HG02642 (cell line): Measurements from ENCODE around the gene ALDH1L1.
"Not testable (repeated sequence)": the region's sequence is repeated elsewhere in the genome, so short reads cannot be mapped to it uniquely, and the experiment has no call there.

Source experiments
- ATAC-seq: cut with Tn5 transposase; IDR thresholded peaks from one replicate; pipeline ENCODE4 v1.9.1; 2021; ENCODE audit warnings: mild to moderate bottlenecking; ENCODE audit not compliant: unreplicated experiment, poor library complexity

ALDH1L1 gene

DNA sequence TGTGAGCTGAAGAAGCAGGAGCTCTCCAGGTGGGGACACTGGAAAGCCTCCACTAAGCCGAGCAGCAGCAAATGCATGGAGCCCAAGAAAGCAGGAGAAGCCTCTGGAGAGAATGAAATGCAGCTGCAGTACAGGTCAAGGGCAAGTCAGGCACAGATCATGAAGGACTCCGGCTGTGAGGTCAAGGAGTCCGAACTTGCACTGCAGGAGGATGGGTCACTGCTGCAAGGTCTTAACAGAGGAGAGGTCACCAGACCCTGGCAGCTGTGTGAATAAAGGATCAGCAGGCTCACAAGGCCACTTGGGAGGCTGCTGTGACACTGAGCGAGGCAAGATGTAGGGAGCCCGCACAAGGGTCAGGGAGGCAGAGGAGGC lies 71.7 kb downstream of the ALDH1L1 start:
- ATAC-seq, result no peak

DNA sequence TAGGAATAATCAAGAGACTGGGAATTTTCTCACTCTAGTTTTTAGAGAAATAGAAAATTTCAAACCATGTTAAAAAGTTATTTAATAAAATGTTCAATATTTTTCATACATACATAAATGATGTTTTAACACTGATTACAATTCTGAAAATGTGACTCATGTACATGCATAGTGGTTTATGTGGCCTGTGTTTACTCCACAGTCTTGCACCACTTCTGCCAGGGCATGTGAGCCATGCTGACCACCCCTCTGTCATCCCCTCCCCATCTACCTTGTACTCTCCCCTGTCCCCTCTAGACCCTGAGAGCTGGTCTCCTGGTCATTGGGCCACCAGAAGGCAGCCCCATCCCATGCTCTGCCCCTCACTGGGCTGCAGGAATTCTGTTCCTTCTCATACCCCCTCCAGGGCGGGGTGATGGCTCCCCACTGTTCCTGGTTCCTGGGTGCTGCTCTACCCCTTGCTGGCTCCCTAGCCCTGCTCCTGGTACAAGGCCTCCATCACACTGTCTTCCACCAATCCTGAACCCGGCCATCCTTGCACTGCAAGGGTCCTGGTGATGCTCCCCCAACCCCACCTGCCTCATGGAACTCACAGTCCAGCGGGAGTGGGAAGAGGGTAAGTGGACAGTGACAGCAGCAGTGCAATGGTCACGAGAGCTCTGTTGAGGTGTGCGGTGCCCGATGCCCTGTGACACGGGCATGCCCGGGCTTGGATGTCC lies 72.3 kb downstream of the ALDH1L1 start:
- ATAC-seq, result no peak

DNA sequence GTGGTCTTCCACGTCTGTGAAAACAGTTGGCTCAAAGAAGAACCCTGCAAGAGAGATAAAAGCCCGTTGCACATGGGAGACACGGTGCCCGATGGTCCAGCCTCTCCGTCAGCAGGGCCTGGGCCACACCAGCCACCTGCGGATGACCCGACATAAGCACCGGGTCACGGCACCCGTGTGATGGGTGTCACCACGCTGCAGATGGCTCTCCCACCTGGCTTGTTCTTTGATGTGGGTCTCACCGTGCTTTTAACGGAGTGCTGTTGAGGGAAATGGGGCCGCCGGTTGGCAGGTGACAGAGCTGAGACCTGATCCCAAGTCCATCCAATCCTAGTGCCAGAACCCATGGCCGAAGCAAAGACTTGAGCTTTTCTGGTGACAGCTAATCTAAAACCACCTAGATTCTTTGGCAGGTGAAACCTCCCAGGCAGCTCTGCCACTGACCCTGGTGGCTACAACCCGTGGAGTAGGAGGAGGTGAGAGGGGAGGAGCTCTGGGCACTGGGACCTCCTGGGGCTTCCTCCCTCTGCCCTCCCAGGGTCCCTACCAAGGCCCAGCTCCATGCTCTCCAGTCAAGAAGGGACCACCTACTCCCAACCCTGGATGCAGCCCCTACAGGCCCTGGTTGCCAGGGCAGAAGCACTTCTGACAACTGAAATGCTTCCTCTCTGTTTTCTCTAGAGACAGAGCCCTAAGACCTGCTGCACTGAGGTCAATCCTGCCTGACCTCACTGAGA lies 73.0 kb downstream of the ALDH1L1 start:
- ATAC-seq, result no peak

DNA sequence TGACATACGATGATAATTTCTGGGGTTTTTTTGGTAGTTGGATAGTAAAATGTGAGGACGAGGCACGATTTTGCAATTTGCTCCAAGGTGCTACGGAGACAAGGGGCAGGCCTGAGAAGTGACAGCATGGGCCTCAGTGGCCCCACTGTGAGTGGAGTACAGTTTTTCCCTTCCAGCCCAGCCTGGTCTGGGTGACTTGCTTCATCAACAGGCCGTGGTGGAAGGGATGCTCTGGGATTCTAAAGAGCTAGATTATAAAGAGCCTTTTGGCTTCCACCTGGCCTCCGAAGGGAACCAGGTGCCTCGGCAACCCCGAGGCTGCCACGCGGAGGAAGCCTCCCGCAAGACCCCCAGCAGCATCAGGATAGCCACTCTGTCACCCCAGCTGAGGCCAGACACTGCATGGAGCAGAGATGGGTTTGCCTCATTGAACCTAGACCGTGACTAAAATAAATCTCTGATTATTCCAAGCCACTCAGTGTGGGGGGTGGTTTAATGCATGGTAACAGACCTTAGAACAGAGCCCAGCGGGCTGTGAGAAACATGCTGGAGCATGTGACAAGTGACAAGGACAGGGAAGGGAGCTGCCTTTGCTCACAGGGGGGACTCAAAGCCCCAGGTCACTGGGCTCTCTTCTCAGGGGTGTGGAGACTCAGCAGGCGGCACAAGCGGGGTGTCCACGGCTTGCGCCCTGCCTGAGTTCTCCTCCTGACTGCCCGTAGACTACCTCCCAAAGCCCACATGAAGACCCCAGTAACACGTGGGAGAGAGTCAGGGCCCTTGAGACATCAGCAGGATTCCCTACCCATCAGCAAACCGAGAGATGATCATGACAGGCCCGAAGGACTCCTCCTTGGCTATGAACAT lies 73.8 kb downstream of the ALDH1L1 start:
- no peak for ATAC-seq

DNA sequence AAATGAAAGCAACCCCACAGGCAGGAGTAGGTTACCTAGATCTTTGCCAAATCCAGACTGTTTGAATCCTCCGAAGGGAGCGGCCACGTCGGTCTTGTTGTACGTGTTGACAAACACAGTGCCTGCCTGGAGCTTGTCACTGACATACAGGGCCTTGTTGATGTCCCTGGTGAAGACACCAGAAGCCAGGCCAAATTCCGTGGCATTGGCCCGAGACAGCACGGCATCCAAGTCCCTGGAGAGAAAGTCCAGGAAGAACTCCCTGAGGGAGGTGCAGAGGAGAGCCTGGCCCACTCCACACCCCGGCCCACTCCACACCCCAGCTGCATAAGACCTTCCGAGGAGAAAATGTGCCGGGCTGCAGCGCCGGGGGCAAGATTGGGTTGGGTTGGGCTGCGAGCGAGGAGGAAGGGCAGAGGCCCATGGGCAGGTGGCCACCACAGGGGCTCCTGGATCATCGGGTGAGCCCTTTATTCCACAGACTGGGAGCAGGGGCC lies 74.6 kb downstream of the ALDH1L1 start:
- ATAC-seq, result no peak

DNA sequence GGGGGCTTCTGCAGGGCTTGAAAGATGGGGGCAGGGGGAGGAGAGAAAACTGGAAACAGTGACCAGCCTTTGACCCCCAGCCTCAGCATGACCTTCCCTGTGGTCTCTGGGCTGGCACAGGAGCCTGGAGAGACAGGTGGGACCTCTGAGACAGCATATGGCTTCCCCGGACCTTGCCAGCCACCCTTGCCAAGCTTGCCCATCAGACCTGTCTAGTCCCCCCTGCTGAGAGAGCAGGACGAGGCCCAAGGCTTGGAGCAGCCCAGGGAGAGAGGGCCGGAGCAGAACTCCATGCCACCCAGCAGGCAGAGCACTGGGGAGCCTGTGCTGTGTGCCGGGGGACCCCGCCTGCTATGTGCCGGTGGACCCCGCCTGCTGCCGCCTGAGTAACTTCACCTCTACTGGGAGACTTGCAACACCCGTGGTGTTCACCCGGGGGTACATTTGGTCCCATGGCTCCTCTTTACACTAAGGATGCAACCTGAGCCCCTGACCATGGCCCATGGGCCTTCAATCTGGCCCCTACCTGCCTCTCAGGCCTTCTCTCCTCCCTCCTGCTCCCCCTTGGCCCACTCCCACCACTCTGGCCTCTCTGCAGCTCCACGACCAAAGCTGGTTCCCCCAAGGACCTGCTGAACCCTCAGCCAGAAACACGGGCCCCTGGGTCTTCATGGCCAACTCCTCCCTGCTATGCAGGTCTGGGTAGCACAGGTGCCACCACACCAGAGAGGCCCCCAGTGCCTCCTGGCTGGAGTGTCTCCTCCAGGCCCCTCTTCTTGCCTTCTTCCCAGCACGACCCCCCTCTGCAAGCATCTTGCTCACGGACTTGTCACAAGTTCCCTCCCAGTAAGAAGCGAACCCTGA lies 75.4 kb downstream of the ALDH1L1 start:
- no peak for ATAC-seq

DNA sequence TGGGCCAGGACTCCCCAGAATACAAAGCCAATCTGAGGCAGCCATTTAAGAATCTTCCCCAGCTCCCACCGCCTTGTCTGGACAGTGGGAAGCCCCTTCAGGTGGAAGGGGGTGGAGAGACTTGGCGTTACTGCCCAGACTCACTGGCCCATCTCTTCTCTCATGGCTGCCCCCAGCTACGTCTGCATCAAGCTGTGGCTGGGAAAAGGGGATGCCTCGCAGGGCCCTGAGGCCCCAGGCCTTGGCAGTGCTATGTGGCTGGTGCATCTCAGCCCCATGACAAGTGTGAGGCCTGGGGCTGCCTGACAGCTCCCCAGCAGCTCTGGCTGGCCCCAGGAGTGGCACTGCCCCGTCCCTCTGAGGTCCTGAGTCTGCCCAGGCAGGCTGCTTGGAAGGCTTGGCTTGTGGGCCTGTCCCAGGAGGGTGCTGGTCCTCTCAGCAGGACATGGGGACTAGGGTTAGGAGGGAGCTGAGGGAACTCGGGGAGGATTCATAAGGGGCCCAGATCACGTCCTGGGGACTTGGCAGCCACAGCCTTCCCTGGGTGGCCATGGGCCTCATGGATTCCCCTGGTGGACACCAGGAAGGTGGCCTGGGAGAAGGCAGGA lies 76.3 kb downstream of the ALDH1L1 start:
- no peak for ATAC-seq

DNA sequence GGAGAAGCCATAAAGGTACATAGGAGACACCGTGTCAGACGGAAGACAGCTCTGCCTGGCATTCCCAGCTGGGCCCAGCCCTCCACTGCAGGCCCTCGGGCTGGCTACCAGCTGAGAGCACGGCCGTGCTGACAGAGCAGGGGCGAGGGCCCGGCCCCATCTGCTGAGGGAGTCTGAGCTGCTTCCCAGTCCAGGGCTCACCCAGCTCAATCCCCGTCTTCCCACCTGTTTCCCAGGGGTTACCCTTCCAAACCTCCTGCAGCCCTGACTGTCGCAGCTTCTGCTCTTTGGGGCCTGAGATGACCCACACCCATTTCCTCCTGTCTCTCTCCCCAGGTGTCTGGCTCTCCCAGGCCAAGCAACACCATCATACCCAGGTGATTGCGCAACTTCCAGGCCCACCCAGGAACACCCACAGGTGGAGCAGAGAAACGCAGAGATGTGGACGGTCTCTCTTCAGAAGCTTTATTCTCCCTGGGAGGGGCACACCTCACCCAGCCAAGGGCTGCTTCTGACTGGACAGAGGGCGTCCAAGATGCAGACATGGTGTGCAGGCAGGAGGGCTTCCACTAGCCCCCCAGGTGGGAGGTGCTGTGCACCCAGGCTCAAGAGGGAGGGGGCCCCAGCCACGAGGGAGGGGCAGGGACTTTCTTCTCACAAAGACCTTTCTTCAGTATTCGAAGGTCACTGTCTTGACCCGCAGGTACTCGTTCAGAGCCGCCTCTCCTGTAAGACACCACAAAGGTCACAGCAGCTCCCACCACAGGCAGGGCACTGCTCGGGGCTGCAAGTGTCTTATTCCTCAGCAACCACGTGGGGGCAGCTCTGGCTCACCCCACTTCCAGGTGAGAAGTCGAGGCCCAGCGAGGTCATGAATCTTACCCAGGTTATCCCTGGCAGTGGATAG lies 77.0 kb downstream of the ALDH1L1 start:
- ATAC-seq, result no peak

DNA sequence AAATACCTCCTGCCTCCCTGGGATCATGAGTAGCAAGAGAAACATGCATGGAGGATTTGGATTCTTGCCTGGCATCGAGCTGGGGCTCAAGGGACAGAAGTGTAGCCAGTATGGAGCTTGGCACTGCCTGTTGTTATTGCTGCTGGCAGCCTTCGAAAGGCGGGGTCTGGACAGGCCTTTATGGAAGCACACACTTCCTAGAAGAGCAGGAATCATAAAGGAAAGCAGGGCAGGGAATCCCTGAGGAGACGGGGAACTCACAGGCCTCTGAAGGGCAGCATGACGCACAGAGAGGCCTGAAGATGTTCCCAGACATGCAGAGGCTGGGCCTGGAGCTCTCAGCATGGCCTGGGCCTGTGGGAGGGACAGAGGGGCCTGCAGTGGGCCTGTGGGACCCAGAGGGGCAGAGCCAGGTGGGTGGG lies 77.8 kb downstream of the ALDH1L1 start:
- no peak for ATAC-seq

DNA sequence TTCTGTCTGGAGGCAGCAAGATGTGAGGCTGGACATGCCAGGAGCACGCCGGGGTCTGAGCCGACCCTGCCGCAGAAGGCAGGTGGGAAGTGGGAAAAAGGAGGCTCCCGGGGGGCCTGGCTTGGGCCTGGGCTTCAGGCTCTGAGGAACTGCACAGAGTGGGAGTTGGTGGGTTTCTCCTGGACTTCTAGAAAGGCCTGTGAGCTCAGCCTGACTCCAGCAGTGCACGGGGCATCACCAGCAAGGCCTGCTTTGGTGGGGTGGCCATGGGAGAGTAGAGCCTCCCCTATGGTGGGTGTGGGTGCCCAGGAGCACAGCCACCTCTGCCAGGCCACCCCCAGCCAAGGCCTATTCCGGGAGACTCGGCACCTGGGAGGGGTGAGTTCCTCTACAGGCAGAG lies 78.4 kb downstream of the ALDH1L1 start:
- no peak for ATAC-seq

DNA sequence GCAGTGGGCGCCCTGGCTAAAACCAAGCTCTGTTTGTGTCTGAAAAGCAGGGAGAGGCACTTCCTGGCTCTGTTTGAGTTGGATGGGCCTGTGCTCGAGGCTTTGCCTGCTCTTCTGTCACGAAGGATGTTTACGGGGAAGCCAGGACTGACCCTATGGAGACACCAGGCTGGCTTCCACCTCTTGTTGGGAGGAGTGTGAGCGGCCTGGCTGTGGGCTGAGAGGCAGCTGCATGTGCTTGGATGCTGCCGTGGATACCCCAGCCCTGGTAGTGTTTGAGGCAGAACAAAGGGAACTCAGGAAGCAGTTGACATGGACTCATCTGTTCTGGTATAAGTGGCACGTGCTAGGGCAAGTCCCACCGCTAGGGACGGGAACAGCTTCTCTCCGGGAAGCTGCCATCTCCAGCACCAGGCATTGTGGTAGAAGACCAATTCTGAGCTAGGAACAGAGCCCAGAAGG lies 78.8 kb downstream of the ALDH1L1 start:
- no peak for ATAC-seq

DNA sequence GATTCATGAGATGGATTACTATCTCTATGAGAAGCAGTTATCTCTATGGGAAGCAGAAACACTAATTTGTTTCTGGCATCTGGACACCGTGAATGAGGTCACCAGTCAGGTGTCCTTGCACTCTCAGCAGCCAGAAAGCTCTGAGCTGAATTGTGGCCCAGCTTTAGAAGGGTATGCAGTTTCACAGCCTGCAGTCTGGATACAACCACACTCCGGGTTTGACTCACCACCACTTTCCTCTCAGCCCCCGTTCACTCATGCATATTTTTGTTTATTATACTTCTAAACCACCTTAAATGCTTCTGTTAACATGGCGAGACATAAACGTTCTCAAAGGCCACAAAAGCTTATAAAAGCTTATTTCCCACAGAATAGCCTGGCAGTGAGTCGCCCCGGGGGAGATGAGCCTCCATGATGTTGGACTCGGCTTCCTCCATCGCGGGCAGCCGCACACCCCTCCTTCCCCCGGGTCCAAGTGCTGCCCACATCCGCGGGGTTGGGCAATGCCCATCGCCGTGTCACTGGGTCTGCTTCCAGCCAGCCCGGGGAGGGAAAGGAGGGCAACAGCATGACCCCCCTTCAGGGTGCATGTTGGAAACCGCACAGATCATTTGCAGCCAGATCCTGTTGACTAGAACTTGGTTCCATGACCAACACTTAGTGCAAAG lies 79.6 kb downstream of the ALDH1L1 start:
- ATAC-seq, result no peak

DNA sequence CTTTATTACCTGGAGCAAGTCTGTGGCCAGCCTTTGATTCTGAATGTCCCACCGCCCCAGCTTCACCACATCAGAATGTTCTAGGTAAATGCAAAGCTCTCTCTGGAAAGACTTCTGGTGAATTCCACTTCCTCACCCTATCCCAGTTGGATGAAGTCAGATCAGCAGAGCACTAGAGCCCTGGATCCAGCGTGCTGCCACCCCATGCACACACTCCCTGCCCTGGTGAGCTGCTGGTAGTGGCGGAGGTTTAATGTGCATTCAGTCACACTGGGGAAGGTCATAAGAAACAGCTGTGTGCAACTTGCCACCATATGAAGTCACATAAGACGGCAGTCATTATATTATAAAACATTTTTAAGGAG lies 80.1 kb downstream of the ALDH1L1 start:
- ATAC-seq, result no peak

DNA sequence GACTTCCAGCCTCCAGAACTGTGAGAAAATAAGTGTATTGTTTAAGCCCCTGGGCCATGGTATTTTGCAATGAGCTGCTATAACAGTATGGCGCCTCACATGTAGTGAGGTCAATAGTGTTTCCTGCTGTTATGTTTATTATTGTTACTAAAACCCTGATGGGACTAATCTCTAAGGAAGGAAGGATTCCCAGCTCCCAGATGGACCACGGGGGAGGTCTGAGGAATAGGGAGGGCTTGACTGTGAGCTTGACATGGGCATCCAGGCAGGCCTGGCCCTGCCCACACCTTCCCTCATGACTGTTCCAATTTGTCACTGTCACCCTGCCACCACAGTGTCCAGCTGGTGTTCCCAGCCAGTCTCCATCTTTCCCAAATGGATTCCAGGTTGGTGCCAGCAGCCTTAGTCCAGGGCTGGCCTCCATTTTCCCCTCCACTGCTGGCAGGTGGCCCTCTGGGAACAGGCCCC lies 82.0 kb downstream of the ALDH1L1 start:
- no peak for ATAC-seq

DNA sequence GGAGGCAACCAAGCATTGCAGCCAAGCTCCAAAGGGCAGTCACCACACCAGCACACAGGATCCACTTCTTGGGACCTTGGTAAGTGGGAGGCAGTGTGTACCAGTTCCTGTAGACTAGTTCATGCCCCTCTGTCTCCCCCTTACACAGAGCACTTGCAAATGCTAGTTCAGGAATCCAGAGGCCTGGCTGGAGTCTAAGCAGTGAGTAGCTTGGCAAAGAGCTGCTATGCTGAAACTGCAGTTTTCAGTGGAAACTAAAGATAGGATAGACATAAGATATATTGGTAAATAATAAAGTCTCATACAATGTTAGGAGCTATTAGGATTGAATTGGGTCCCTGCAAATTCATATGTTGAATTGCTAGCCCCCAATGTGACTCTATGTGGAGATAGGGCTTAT lies 82.6 kb downstream of the ALDH1L1 start:
- ATAC-seq, result no peak

DNA sequence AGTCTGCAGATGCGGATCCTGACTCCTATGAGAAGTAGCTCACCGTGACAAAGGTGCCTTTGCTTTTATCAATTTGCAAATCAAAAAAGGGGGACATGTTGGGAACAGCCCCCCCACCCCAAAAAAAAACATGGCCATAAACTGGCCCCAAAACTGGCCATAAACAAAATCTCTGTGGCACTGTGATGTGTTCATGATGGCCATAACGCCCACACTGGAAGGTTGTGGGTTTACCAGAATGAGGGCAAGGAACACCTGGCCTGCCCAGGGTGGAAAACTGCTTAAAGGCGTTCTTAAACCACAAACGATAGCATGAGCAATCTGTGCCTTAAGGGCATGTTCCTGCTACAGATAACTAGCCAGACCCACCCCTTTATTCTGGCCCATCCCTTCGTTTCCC lies 84.1 kb downstream of the ALDH1L1 start:
- not testable (repeated sequence) for ATAC-seq

DNA sequence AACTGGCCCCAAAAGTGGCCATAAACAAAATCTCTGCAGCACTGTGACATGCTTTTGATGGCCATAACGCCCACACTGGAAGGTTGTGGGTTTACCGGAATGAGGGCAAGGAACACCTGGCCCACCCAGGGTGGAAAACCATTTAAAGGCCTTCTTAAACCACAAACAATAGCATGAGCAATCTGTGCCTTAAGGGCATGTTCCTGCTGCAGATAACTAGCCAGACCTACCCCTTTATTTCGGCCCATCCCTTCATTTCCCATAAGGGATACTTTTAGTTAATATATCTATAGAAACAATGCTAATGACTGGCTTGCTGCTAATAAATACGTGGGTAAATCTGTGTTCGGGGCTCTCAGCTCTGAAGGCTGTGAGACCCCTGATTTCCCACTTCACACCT lies 88.3 kb downstream of the ALDH1L1 start:
- ATAC-seq, result not testable (repeated sequence)
